ENCODE measurements around the gene DCST2. TPM values are rescaled to one million over a fixed set of nuclear protein-coding genes. Genes with fewer than 3 reads are reported as not detected.

Gene DCST2
- 1 to 10 TPM in 3 of 4 donors, under 1 TPM in 1; 0.90 to 4.2 (median 1.7) TPM for total RNA-seq

- Histone ChIP-seq H3K4me1 (peaks cover 0 to 8% (median 0%) of the 10 kb centered on the region in 4 donors), H3K27ac (no peak within 1 kb of the TSS), H3K27me3 (no peaks in the 10 kb centered on the region), H3K9me3 (no peaks in the 10 kb centered on the region), H3K4me3 (no peak within 1 kb of the TSS), H3K36me3 (no peaks in the 10 kb centered on the region)
- WGBS, 2 donors = 90 to 93% methylated on average over 6 to 9 of the region's 9 CpGs
- DNase-seq (ENCODE audit: low spot score in 2 of 2) = no peak
- TF ChIP-seq CTCF (IDR thresholded peaks at IDR 0.05) = no peak
- no peak for TF ChIP-seq EP300 (IDR thresholded peaks at IDR 0.05)
- TF ChIP-seq POLR2A (IDR thresholded peaks at IDR 0.05) = no peak
These were observed at the start of gene DCST2, which contains the start of gene DCST1 for GRCh38 chr1:155033524-155033923. TSS of gene DCST2 (minus strand) at chr1:155033781. CDS start at chr1:155033701, 80 bp downstream. TSS of gene DCST1 (plus strand) at chr1:155033824. CDS start at chr1:155034037, 213 bp downstream.

GRCh38 chr1:155083052-155083541 lies 49.5 kb upstream of the DCST2 start:
- 38 to 50% methylated on average over 2 to 3 of the region's 6 CpGs for WGBS, 2 donors
- no peak overlapping the region for H3K4me3 ChIP-seq
- no peak overlapping the region for H3K27ac ChIP-seq
- H3K27me3 ChIP-seq = peaks cover 0 to 57% of the 10 kb centered on the region in 2 donors
- DNase-seq (ENCODE audit: low spot score in 2 of 2) = no peak
- H3K4me1 ChIP-seq = peaks cover 4 to 79% (median 55%) of the 10 kb centered on the region in 4 donors
- H3K36me3 ChIP-seq = no peaks in the 10 kb centered on the region
- no peak for TF ChIP-seq CTCF (IDR thresholded peaks at IDR 0.05)
- TF ChIP-seq EP300 (IDR thresholded peaks at IDR 0.05) = no peak
- TF ChIP-seq POLR2A (IDR thresholded peaks at IDR 0.05) = no peak
- no peaks in the 10 kb centered on the region for H3K9me3 ChIP-seq

GRCh38 chr1:155082301-155083051 lies 48.9 kb upstream of the DCST2 start:
- no peaks in the 10 kb centered on the region for H3K36me3 ChIP-seq
- no peak overlapping the region for H3K27ac ChIP-seq
- peaks cover 4 to 79% (median 55%) of the 10 kb centered on the region in 4 donors for H3K4me1 ChIP-seq
- H3K27me3 ChIP-seq = peaks cover 0 to 57% of the 10 kb centered on the region in 2 donors
- no peak for DNase-seq (ENCODE audit: low spot score in 2 of 2)
- 2 to 3% methylated on average over 32 to 36 of the region's 36 CpGs for WGBS, 2 donors
- peak overlapping the region in 1 of 4 donors; percentile 36 for H3K4me3 ChIP-seq
- H3K9me3 ChIP-seq = no peaks in the 10 kb centered on the region
- no peak for TF ChIP-seq EP300 (IDR thresholded peaks at IDR 0.05)
- no peak for TF ChIP-seq CTCF (IDR thresholded peaks at IDR 0.05)
- no peak for TF ChIP-seq POLR2A (IDR thresholded peaks at IDR 0.05)

GRCh38 chr1:155081472-155082300 lies 48.1 kb upstream of the DCST2 start:
- Histone ChIP-seq H3K27me3 (peaks cover 0 to 57% of the 10 kb centered on the region in 2 donors), H3K27ac (no peak overlapping the region), H3K9me3 (no peaks in the 10 kb centered on the region), H3K4me1 (peaks cover 4 to 74% (median 55%) of the 10 kb centered on the region in 4 donors), H3K4me3 (peak overlapping the region in 1 of 4 donors; percentile 36), H3K36me3 (no peaks in the 10 kb centered on the region)
- no peak for DNase-seq (ENCODE audit: low spot score in 2 of 2)
- WGBS, 2 donors = 5% methylated on average over 32 to 66 of the region's 68 CpGs
- no peak for TF ChIP-seq POLR2A (IDR thresholded peaks at IDR 0.05)
- TF ChIP-seq CTCF (IDR thresholded peaks at IDR 0.05) = no peak
- no peak for TF ChIP-seq EP300 (IDR thresholded peaks at IDR 0.05)
